OCI-LY7 (cell line): ENCODE measurements around the gene TTC33. TPM values are rescaled to one million over a fixed set of nuclear protein-coding genes. Genes with fewer than 3 reads are reported as not detected.

Source experiments
- BruUV-seq: library from RNA; stranded (reverse); fragments of 400-500 nt; replicated peaks from 2 replicates; lab custom pipeline; 2021; lab: Mats Ljungman, UMichigan
- CTCF ChIA-PET: fragments of 300-600 bp; sonication (Branson Sonifier 250); formaldehyde crosslinking; loops from one replicate; lab custom pipeline; 2022; ENCODE audit warnings: antibody characterized with exemption; ENCODE audit not compliant: unreplicated experiment; lab: Charles Lee
- POLR2A ChIA-PET: fragments of 300-600 bp; sonication (Branson Sonifier 250); formaldehyde crosslinking; loops from one replicate; lab custom pipeline; 2022; ENCODE audit warnings: antibody characterized with exemption; lab: Charles Lee
- DNase-seq: peaks from one replicate; pipeline ENCODE4 v3.0.0-alpha.2; 2015; ENCODE audit warnings: low spot score
- H2AFZ ChIP-seq: fragments of 200-600 bp; sonication (generic), shearing (Covaris generic); 2 replicates; pipeline ENCODE4 v1.6.1; 2014; ENCODE audit warnings: mild to moderate bottlenecking, antibody characterized with exemption, low read length, moderate library complexity
- H3K27ac ChIP-seq: fragments of 200-600 bp; sonication (generic); 2 replicates; pipeline ENCODE4 v1.5.1; 2014; ENCODE audit warnings: mixed run types, low read depth, mild to moderate bottlenecking, moderate library complexity, low read length, inconsistent platforms; ENCODE audit not compliant: poor library complexity, severe bottlenecking
- H3K36me3 ChIP-seq: fragments of 200-600 bp; sonication (generic); 2 replicates; pipeline ENCODE4 v1.6.1; 2014; ENCODE audit warnings: mild to moderate bottlenecking, antibody characterized with exemption, low read length, moderate library complexity, mixed read lengths; ENCODE audit not compliant: insufficient read depth
- H3K4me1 ChIP-seq: fragments of 200-600 bp; sonication (generic); 2 replicates; pipeline ENCODE4 v1.5.1; 2014; ENCODE audit warnings: mild to moderate bottlenecking, low read length; ENCODE audit not compliant: insufficient read depth, poor library complexity, severe bottlenecking
- H3K4me2 ChIP-seq: fragments of 200-600 bp; sonication (generic); 2 replicates; pipeline ENCODE4 v1.6.1; 2014; ENCODE audit warnings: mild to moderate bottlenecking, low read length
- H3K4me3 ChIP-seq: fragments of 200-600 bp; sonication (generic); 2 replicates; pipeline ENCODE4 v1.5.1; 2014; ENCODE audit warnings: mild to moderate bottlenecking, low read depth, low read length; ENCODE audit not compliant: poor library complexity, severe bottlenecking
- H3K79me2 ChIP-seq: fragments of 200-600 bp; sonication (generic); 2 replicates; pipeline ENCODE4 v1.6.1; 2016; ENCODE audit warnings: low read depth, mild to moderate bottlenecking, low read length, moderate library complexity, mixed read lengths; ENCODE audit not compliant: insufficient read depth
- H3K9me2 ChIP-seq: fragments of 200-600 bp; sonication (generic); 2 replicates; pipeline ENCODE4 v1.6.1; 2016; ENCODE audit warnings: mild to moderate bottlenecking, low read length, mixed read lengths; ENCODE audit not compliant: insufficient read depth
- H3K9me3 ChIP-seq: fragments of 200-600 bp; sonication (generic); 2 replicates; pipeline ENCODE4 v1.6.1; 2014; ENCODE audit warnings: mild to moderate bottlenecking, mixed run types, low read length, mixed read lengths
- H4K20me1 ChIP-seq: fragments of 200-600 bp; sonication (generic); 2 replicates; pipeline ENCODE4 v1.6.1; 2014; ENCODE audit warnings: mild to moderate bottlenecking, antibody characterized with exemption, low read length, moderate library complexity, mixed read lengths; ENCODE audit not compliant: insufficient read depth
- CTCF ChIP-seq: fragments of 200-600 bp; sonication (generic); conservative IDR thresholded peaks from 2 replicates; pipeline ENCODE4 v1.5.1; 2014; ENCODE audit warnings: mild to moderate bottlenecking, antibody characterized with exemption, low read length, moderate library complexity, mixed read lengths
- EZH2phosphoT487 ChIP-seq: fragments of 200-600 bp; sonication (generic); IDR thresholded peaks from 2 replicates; pipeline ENCODE4 v1.6.1; 2018; ENCODE audit warnings: low read depth, borderline replicate concordance, mild to moderate bottlenecking, mixed run types, antibody characterized with exemption, low read length, moderate library complexity, mixed read lengths
- intact Hi-C: fragments of 100-400 bp; cut with micrococcal nuclease; formaldehyde crosslinking; loops from one replicate; pipeline ENCODE4 v1.10.0; 2022; ENCODE audit not compliant: unreplicated experiment
- total RNA-seq, 2 experiments: library from RNA; depleted of rRNA in 1 of 2; stranded (reverse); fragments of >200 nt in 1 of 2; shearing (Covaris generic) in 1 of 2; gene quantifications; 2 replicates each; pipeline ENCODE4 v1.2.3, GENCODE V29; 2014 to 2022

TTC33 gene
- total RNA-seq, 2 experiments from 2014 or later: 15.9 to 20.5 TPM

GRCh38 chr5:40623480-40624420 lies 132.0 kb downstream of the TTC33 start:
- H3K79me2 ChIP-seq: no peaks in the 10 kb centered on the region
- no peak overlapping the region for H3K4me2 ChIP-seq
- no peaks in the 10 kb centered on the region for H3K9me3 ChIP-seq
- ChIA-PET POLR2A (interaction anchor here (1.3 kb wide), 1 partner anchor 10 kb away, joined by 5 read pairs; no protein-coding TSS in a partner anchor), CTCF (no interaction called here)
- H3K36me3 ChIP-seq: no peaks in the 10 kb centered on the region
- intact Hi-C loops: no loop called here
- H3K4me3 ChIP-seq: no peak overlapping the region
- no TSS peak for BruUV-seq
- no peaks in the 10 kb centered on the region for H3K9me2 ChIP-seq
- H4K20me1 ChIP-seq: no peaks in the 10 kb centered on the region
- H3K27ac ChIP-seq: no peak overlapping the region
- no peak for TF ChIP-seq EZH2phosphoT487
- TF ChIP-seq CTCF: no peak
- no peak for DNase-seq
- H3K4me1 ChIP-seq: no peaks in the 10 kb centered on the region
- H2AFZ ChIP-seq: no peak overlapping the region

- TF ChIP-seq EZH2phosphoT487: no peak
- Histone ChIP-seq H3K4me1 (no peaks in the 10 kb centered on the region), H3K27ac (no peak overlapping the region), H3K4me3 (no peak overlapping the region), H3K4me2 (no peak overlapping the region), H3K79me2 (no peaks in the 10 kb centered on the region), H3K9me3 (no peaks in the 10 kb centered on the region), H3K9me2 (no peaks in the 10 kb centered on the region), H2AFZ (no peak overlapping the region), H4K20me1 (no peaks in the 10 kb centered on the region), H3K36me3 (no peaks in the 10 kb centered on the region)
- no TSS peak for BruUV-seq
- POLR2A ChIA-PET: no interaction called here
- CTCF ChIA-PET: no interaction called here
- no peak for DNase-seq
- intact Hi-C loops: no loop called here
These were observed 133.1 kb downstream of the TTC33 start for GRCh38 chr5:40622463-40623252.

- H4K20me1 ChIP-seq: no peaks in the 10 kb centered on the region
- TF ChIP-seq EZH2phosphoT487 (no peak), CTCF (no peak)
- no peaks in the 10 kb centered on the region for H3K4me1 ChIP-seq
- no peaks in the 10 kb centered on the region for H3K36me3 ChIP-seq
- CTCF ChIA-PET: no interaction called here
- H3K79me2 ChIP-seq: no peaks in the 10 kb centered on the region
- H3K9me3 ChIP-seq: no peaks in the 10 kb centered on the region
- H3K4me2 ChIP-seq: no peak overlapping the region
- no TSS peak for BruUV-seq
- H3K27ac ChIP-seq: no peak overlapping the region
- POLR2A ChIA-PET: no interaction called here
- DNase-seq: no peak
- no peaks in the 10 kb centered on the region for H3K9me2 ChIP-seq
- H2AFZ ChIP-seq: no peak overlapping the region
- no peak overlapping the region for H3K4me3 ChIP-seq
- intact Hi-C loops: no loop called here
These were observed 136.3 kb downstream of the TTC33 start for GRCh38 chr5:40619421-40619820.
